Measurements from ENCODE around the gene CDH15.

The CDH15 gene

GRCh38 chr16:89192956-89193575 lies 21.5 kb downstream of the CDH15 start:
- Mint-ChIP-seq H3K27me3 (no peaks in the 10 kb centered on the region), H3K9me3 (ENCODE audit: low read depth) (no peaks in the 10 kb centered on the region), H3K4me1 (ENCODE audit: low read depth) (peaks cover 2% of the 10 kb centered on the region), H3K27ac (no peak overlapping the region), H3K36me3 (no peaks in the 10 kb centered on the region), H3K4me3 (no peak overlapping the region)

DNA sequence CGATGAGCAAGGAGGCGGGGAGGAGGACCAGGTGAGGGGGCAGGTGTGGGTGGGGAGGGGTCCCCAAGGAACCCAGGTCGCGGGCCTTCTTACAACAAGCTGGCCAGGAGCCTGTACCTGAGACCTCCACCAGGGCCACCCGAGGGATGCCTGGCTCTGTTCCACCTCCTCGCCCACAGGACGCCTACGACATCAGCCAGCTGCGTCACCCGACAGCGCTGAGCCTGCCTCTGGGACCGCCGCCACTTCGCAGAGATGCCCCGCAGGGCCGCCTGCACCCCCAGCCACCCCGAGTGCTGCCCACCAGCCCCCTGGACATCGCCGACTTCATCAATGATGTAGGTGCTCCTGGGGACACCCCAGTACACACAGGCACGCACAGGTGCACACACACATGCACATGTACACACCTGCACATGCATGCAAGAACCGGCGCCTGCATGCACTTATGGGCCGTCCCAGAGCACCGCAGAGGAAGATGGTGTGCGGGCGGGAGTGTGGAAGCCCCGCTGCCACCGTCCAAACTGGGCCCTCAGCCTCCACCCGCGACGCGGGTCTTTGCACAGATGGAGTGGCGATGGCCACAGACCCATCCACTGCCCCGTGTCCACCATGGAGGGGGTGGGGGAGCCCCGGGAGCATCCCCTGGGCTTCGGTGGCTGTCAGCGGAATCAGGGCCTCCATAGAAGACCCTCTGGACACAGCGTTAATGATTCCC lies 22.2 kb downstream of the CDH15 start:
- Mint-ChIP-seq H3K9me3 (ENCODE audit: low read depth) (no peaks in the 10 kb centered on the region), H3K27ac (no peak overlapping the region)

GRCh38 chr16:89194340-89195311 lies 23.1 kb downstream of the CDH15 start:
- no peak overlapping the region for H3K4me3 Mint-ChIP-seq
- H3K27ac Mint-ChIP-seq: no peak overlapping the region
- H3K36me3 Mint-ChIP-seq: no peaks in the 10 kb centered on the region
- H3K4me1 Mint-ChIP-seq (ENCODE audit: low read depth): peaks cover 2% of the 10 kb centered on the region
- no peaks in the 10 kb centered on the region for H3K9me3 Mint-ChIP-seq (ENCODE audit: low read depth)
- H3K27me3 Mint-ChIP-seq: no peaks in the 10 kb centered on the region

More for the DNA sequence above, 22.2 kb downstream of the CDH15 start:
- Mint-ChIP-seq H3K4me3 (no peak overlapping the region), H3K27me3 (no peaks in the 10 kb centered on the region), H3K36me3 (no peaks in the 10 kb centered on the region), H3K4me1 (ENCODE audit: low read depth) (peaks cover 2% of the 10 kb centered on the region)

DNA sequence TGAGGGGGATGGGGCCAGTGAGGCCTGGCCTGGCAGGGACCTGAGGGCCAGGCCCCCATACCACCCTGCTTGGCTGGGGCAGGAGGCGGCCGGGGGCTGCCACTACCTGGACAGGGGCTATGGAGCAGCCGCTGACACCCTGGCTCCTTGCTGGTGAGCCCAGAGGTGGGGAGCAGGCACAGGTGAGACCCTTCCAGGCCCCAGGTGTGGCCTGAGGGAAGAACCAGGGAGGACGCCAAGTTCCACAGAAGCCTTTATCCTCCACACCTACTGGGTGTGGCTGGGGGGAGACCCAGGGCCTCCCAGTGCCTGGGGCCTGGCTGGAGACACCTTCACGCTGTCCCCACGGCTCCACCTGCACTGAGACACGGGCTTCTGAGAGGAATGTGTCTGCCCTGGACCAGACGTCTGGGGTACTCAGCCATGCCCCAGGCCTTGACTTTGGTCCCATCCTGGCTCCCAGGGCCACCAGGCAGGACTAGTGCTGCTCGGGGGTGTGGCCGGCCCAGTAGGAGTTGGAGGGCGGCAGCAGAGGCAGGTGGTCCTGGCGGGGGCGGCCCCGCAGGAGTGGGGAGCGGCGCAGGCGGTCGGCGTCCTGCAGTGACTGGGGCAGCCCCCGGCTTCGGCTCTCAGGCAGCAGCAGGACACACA lies 24.1 kb downstream of the CDH15 start:
- Mint-ChIP-seq H3K27me3 (no peaks in the 10 kb centered on the region), H3K4me1 (ENCODE audit: low read depth) (peaks cover 8% of the 10 kb centered on the region), H3K36me3 (no peaks in the 10 kb centered on the region), H3K4me3 (no peak overlapping the region), H3K9me3 (ENCODE audit: low read depth) (no peaks in the 10 kb centered on the region), H3K27ac (no peak overlapping the region)

GRCh38 chr16:89197033-89197632 lies 25.6 kb downstream of the CDH15 start:
- Mint-ChIP-seq H3K4me1 (ENCODE audit: low read depth) (peaks cover 8% of the 10 kb centered on the region), H3K27me3 (no peaks in the 10 kb centered on the region), H3K27ac (no peak overlapping the region)

DNA sequence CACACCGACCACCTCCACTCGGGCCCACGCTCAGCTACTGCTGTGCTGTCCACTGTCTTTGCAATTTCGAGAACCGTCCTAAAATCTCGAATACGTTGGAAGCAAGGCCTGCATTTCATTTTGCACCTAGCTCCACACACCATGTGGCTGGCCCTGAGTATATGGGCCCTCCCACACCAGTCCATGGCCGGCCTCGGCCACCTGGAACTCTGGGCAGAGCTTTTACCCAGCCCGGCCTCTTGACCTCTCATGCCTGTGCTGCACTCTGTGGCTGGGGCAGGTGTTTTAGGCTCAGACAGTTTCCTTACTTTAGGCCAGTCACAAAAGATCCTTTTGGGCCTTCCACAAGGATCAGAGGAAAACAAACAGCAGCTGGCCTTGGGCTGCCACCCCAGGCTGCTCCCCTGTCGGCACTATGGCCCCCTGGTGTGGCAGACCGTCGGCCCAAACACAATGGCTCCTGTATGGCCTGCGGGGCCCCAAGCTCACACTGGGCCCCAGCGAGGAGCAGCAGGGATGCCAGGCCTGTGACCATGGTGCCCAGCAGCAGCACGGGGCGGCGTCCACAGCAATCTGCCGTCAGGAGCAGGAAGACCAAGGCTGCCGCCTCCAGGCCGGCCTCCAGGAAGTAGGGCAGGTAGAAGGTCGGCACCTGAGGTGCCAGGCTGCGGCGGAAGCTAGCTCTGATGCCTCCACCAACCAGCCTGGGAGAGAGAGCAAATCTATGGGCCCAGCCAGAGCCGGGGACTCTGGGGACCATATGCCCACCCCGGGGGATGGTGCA lies 26.3 kb downstream of the CDH15 start:
- H3K4me3 Mint-ChIP-seq: no peak overlapping the region
- peaks cover 12% of the 10 kb centered on the region for H3K4me1 Mint-ChIP-seq (ENCODE audit: low read depth)
- peaks cover 3% of the 10 kb centered on the region for H3K27me3 Mint-ChIP-seq
- H3K9me3 Mint-ChIP-seq (ENCODE audit: low read depth): no peaks in the 10 kb centered on the region
- H3K36me3 Mint-ChIP-seq: no peaks in the 10 kb centered on the region
- no peak overlapping the region for H3K27ac Mint-ChIP-seq

More at GRCh38 chr16:89197033-89197632, 25.6 kb downstream of the CDH15 start:
- no peaks in the 10 kb centered on the region for H3K36me3 Mint-ChIP-seq
- no peak overlapping the region for H3K4me3 Mint-ChIP-seq
- H3K9me3 Mint-ChIP-seq (ENCODE audit: low read depth): no peaks in the 10 kb centered on the region

DNA sequence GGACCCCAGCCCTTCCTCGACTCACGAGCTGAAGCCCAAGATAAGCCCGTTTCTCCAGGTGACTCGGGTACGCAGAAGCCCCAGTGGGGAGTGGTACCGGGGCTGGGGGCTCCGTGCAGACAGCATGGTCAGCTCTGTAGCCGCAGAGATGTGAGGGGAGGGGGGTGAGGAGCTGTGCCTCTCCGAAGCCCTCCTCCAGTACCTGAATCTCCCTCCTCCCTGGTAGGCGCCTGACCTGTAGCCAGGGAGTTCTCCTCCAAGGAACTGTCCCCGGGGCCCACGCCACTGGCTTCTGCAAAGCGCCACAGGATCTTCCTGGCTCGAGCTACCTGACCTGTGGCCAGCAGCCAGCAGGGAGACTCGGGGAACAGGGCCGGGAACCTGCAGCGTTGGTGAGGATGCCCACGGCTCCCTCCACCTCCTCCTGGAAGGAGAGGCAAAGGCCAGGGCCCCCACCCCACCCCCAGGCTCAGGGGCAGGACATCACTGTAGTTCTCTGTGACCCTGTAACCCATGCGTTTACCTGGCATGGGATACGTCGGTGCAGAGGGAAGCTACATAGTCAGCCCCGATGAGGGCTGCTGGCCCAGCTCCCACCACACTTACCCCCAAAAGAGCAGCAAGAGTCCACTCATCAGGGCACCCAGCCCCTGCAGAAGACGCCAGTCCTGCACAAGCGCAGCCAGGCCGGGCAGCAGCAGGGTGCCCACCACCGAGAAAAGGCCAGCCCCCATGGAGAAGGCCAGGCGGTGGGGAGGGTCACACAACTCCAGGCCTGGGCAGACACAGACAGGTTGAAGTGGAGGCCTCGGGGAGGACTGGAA lies 27.1 kb downstream of the CDH15 start:
- H3K4me3 Mint-ChIP-seq: no peak overlapping the region
- no peaks in the 10 kb centered on the region for H3K9me3 Mint-ChIP-seq (ENCODE audit: low read depth)
- peaks cover 11% of the 10 kb centered on the region for H3K27me3 Mint-ChIP-seq
- H3K27ac Mint-ChIP-seq: no peak overlapping the region
- peaks cover 16% of the 10 kb centered on the region for H3K4me1 Mint-ChIP-seq (ENCODE audit: low read depth)
- no peaks in the 10 kb centered on the region for H3K36me3 Mint-ChIP-seq

DNA sequence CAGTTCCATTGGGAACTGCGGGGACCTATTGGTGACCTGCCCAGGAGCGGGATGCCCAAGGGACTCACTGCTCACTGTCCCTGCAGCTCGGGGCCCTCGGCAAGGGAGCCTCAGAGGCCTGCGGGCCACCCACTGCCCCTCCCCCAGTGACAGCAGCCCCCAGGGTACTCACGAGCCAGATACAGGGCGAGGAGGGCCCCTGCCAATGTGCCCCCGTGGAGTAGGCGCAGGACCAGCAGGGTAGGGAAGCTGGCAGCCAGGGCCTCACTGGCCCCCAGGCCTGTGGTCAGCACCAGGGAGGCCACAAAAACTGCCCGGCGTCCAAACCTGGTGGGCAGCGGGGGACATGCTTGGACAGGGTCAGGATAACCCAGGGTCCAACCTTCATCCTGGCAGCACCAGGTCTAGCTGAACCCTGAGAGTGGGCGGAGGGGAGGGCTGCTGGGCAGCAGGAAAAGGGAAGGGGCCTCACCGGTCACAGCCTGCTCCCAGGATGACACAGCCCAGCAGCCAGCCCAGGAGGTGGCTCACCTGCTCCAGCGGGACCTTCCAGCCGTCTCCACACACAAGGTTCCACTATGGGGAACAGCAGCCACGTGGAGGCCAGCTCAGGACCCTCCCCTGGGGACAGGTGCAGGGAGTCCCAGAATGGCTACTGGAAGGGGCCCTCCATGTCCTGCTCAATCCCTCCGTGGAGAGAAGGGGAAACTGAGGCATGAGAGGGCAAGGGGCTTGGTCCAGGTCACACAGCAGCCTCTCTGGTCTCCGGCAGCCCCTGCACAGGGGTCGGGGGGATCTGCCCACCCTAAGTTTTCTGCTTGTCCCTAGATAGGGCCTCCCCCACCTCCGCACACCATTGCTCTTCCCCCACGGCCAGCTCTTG lies 27.9 kb downstream of the CDH15 start:
- H3K36me3 Mint-ChIP-seq: no peaks in the 10 kb centered on the region
- H3K4me1 Mint-ChIP-seq (ENCODE audit: low read depth): peaks cover 16% of the 10 kb centered on the region
- no peaks in the 10 kb centered on the region for H3K9me3 Mint-ChIP-seq (ENCODE audit: low read depth)
- H3K27ac Mint-ChIP-seq: no peak overlapping the region
- peaks cover 18% of the 10 kb centered on the region for H3K27me3 Mint-ChIP-seq
- no peak overlapping the region for H3K4me3 Mint-ChIP-seq

DNA sequence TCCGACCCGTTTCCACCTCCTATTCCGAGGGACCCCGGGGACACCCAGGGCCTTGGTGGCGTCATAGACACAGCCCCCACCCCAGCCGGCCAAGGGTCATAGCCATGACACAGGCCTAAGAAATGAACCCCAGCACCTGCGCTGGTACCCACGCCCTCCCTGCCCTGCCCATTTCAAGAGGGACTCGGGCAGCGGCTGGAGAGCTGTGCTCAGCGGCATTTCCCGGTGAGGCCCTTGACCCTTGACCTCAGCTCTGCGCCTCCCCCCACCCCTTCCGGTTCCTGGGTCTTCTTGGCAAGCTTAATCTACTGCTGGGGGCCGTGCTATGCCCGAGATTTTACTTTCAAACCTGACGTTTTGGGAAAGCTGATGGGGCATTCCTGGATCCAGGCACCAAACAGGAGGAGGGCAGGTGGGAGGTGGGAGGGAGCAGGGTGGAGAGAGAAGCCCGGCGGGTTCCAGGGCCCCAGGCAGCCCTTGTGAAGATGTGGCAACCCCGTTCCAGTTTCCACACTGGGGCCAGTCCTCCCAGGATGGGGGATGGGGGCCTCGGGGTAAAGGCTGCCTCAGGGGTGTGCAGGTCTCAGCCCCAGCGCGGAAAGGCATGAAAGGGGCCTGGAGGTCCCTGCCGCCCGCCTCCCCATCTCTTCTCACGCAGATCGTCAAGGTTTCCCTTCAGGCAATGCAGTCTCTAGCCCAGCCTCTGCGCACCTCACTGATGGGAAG lies 28.7 kb downstream of the CDH15 start, which contains the start of gene SLC22A31:
Gene SLC22A31 (minus strand): TSS at position 414 of the 726 bp plus-strand sequence. CDS start 36 bp downstream, at position 378.
- H3K27me3 Mint-ChIP-seq: peaks cover 18% of the 10 kb centered on the region
- H3K4me1 Mint-ChIP-seq (ENCODE audit: low read depth): peaks cover 16% of the 10 kb centered on the region
- no peak within 1 kb of the TSS for H3K27ac Mint-ChIP-seq
- H3K36me3 Mint-ChIP-seq: no peaks in the 10 kb centered on the region
- H3K4me3 Mint-ChIP-seq: peak within 1 kb of the TSS; percentile 63
- no peaks in the 10 kb centered on the region for H3K9me3 Mint-ChIP-seq (ENCODE audit: low read depth)

- peak overlapping the region; percentile 63 for H3K4me3 Mint-ChIP-seq
- H3K27ac Mint-ChIP-seq: no peak overlapping the region
- H3K27me3 Mint-ChIP-seq: peaks cover 18% of the 10 kb centered on the region
- H3K36me3 Mint-ChIP-seq: no peaks in the 10 kb centered on the region
- H3K4me1 Mint-ChIP-seq (ENCODE audit: low read depth): peaks cover 16% of the 10 kb centered on the region
- H3K9me3 Mint-ChIP-seq (ENCODE audit: low read depth): no peaks in the 10 kb centered on the region
Observed at GRCh38 chr16:89200850-89201411, 29.4 kb downstream of the CDH15 start.

GRCh38 chr16:89201439-89202377 lies 30.2 kb downstream of the CDH15 start:
- Mint-ChIP-seq H3K9me3 (ENCODE audit: low read depth) (no peaks in the 10 kb centered on the region), H3K36me3 (no peaks in the 10 kb centered on the region), H3K4me1 (ENCODE audit: low read depth) (peaks cover 16% of the 10 kb centered on the region), H3K27me3 (peaks cover 21% of the 10 kb centered on the region), H3K4me3 (peak overlapping the region; percentile 79), H3K27ac (no peak overlapping the region)

Measured in activated naive CD8-positive, alpha-beta T cell (primary cell).